ENCODE results near the gene EP400. TPM values are rescaled to one million over a fixed set of nuclear protein-coding genes. Genes with fewer than 3 reads are reported as not detected.
"Not testable (repeated sequence)": the region's sequence is repeated elsewhere in the genome, so short reads cannot be mapped to it uniquely, and the experiment has no call there.

The EP400 gene
- total RNA-seq, 1 donor from 2014 or later, result 59.7 TPM

DNA sequence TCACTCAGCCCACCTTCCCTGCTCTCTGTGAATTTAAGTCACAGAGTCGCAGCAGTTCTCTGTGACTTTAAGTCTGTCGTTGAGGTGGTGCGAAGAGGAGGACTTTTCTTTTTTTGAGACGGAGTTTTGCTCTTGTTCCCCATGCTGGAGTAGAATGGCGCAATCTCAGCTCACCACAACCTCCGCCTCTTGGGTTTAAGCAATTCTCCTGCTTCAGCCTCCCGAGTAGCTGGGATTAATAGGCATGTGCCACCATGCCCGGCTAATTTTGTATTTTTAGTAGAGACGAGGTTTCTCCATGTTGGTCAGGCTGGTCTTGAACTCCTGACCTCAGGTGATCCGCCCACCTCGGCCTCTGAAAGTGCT lies 35.8 kb downstream of the EP400 start:
- intact Hi-C loops (cut with micrococcal nuclease), result not testable (repeated sequence)

DNA sequence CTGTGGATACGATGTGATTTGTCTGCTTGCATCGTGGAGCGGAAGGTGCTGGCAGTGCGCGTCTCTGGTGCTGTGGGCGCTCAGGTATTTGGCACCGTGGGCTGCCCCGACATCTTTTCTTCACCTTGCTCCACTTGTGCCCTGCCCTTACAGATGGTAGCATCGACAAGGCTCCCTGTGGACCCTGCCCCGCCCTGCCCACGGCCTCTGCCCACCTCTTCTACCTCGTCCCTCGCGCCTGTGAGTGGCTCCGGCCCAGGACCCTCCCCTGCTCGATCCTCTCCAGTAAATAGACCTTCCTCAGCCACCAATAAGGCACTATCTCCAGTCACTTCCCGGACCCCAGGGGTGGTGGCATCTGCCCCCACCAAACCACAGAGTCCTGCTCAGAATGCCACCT lies 36.6 kb downstream of the EP400 start:
- intact Hi-C loops (cut with micrococcal nuclease), result no loop called here

DNA sequence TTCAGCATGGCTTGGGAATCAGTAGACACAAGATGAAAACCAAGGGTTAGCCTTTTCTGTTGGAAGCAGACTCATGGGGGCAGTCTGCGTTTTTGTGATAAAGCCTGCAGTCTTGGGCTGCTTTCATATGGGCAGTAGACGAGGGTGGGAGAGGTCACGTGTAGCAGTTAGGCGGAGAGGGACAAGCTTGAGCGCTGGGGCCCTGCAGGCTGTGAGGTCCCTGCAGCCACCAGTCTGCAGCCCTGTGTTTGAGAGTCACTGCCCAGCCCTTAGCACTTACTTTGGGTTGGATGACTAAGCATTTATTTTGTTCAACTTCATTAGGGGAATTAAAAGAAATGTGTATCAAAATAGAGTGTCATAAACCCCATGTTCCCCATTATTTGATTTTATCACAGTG lies 37.2 kb downstream of the EP400 start:
- intact Hi-C loops (cut with micrococcal nuclease), result no loop called here

DNA sequence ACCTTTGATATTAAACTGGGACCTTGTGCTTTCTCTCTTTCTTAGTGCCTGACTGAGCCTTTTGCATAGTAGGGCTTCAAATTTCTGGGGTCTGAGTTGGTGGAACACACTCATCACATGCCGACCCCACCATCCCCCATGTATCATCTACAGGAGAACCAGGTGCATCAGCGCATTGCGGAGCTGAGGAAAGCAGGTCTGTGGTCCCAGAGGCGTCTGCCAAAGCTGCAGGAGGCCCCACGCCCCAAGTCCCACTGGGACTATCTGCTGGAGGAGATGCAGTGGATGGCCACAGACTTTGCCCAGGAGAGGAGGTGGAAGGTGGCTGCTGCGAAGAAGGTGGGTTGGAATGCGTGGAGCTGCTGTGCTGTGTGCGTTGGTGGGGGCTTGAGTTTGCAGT lies 37.8 kb downstream of the EP400 start:
- intact Hi-C loops (cut with micrococcal nuclease), result no loop called here

DNA sequence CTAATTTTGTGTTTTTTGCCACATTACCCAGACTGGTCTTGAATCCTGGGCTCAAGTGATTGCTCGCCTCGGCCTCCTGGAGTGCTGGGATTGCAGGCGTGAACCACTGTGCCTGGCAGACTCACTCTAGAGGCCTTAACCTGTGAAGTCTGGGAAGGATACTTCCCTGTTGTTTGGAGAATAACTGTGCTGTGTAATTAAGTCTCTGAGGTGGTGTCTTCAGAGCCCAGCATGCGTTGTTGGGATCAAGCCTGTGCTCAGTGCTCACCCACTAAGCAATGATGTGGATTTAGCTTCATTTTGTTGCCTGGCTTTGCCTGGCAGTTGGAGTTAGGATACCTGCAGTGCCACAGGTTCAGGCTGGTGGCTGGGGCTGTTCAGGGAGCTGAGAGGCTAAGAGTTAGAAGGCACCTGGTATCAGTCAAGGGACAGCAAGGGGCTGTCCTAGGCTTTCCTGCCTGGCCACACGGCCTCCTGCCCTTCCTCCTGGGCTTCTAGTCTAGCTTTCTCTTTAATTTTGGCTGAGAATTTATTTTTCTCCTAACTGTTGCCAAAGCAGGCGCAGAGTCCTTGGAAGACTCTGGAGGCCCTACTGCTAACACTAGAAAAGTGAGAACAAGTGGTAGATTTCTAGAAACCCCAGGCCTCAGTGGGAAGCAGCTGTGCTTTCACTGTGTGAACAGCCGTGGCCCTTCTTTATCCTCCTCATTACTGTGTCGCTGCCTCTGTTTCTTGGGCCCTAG lies 38.5 kb downstream of the EP400 start:
- intact Hi-C loops (cut with micrococcal nuclease), result no loop called here

DNA sequence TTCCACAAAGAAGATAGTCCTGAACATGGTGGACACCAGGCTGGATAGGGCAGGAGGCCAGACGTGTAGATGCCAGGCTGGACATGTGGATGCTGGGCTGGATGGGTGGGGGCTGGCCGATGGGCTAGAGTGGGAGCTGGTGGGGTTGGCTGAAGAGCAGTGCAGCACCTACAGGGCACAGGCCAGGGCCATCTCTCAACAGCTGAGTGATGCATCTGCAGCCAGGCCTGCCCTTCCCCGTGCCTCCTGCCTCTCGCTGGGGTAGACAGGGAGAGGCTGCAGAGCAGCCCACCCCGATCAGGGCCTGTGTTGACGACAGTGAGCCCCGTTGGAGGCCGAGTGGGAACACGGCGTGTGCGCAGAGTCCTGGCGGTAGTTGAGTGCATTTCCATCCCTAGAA lies 39.3 kb downstream of the EP400 start:
- intact Hi-C loops (cut with micrococcal nuclease), result no loop called here

DNA sequence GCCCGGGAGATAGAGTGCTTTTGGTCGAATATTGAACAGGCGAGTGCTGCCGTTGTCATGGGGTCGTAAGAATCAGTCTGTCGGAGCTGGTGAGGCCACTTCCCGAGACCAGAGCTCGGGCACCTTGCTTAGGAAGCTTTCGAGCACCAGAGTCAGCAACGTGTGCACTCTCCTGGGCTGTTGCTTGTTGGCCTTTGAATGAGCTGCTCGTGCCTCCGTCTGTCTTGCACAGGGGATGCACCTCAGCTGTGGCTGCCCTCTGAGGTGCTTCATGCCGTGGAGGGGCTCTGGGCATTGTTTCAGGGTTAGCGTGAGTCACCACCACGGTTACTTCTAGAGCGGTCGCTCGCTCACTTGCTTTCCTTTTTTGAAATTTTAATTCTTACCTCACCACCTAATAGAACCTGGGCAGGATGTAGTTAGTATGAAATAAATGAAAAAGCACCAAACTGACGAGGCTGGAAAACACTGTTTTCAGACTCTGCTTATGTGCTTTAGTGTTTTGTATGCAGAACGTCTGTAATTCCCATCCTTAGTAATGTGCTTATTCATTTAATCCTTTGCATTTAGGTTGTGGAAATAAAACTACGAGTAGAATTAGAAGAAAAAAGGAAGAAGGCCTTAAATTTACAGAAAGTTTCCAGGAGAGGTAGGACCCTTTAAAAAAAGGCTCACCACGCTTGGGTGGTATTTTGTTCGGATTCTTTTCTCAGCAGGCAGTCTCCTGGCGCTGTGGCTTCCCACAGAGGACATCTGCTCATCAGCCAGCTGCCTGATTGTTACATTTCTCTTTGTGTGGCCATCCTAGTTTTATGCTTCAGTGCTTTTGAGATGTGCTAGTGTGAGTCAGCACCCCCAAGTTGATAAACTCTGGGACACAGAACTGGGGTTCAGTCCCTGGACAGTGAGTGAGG lies 40.6 kb downstream of the EP400 start:
- intact Hi-C loops (cut with micrococcal nuclease), result no loop called here

DNA sequence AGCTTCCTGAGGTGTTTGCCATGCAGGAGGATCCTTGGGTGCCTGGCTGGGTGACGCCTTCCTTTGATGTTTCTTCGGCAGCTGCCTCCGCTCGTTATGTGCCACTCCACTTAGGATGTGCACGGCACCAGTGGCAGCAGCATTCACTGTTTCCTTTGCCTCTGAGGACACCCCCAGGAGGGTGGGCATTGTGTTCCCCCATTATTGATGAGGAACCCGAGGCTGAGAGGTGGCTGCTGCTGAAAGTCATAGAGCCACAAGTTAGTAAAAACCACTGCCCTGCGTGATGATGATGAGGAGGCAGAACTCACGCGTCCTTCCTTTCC lies 41.2 kb downstream of the EP400 start:
- intact Hi-C loops (cut with micrococcal nuclease), result no loop called here

DNA sequence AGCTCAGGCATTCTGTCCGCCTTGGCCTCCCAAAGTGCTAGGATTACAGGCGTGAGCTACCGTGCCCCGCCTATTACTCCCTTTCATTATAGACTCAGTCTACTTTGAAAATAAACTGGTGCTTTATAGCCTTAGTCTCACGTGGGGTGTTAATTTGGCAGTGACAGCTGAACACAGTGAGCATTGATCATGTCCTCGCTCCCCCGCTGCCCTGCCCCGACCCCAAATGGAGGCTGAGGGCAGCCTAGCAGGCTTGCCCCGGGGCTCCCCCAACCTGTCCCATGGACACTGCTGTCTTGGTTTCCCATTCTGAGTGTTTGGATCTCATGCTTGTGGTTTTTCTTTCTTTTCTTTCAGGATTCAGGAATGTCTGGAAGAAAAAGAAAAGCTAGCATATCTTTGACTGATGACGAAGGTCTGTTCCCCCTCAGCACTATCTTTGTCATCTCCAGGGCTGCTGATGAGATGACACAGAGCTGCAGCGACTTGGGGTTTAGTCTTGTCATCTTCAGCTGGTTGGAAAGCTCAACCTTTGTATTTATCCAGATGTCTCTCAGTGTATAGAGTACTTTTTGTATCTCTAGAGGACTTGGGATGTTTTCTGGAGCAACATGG lies 42.2 kb downstream of the EP400 start:
- intact Hi-C loops (cut with micrococcal nuclease), result no loop called here

DNA sequence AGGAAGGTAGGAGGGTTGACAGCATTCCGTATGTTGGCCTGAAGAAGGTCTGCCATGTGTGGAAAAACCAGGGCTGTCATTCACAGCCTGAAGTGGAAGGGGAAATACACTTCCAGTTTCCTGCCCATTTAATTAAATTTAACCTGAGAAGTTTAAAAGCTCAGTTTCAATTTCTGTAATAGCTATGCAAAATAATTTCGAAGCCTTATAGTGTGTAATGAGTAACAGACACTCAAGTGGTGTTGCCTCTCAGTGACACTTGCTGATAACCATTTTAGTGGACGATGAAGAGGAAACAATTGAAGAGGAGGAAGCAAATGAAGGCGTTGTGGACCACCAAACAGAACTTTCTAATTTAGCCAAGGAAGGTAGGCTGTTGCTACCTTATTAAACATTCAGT lies 44.8 kb downstream of the EP400 start:
- intact Hi-C loops (cut with micrococcal nuclease), result no loop called here

DNA sequence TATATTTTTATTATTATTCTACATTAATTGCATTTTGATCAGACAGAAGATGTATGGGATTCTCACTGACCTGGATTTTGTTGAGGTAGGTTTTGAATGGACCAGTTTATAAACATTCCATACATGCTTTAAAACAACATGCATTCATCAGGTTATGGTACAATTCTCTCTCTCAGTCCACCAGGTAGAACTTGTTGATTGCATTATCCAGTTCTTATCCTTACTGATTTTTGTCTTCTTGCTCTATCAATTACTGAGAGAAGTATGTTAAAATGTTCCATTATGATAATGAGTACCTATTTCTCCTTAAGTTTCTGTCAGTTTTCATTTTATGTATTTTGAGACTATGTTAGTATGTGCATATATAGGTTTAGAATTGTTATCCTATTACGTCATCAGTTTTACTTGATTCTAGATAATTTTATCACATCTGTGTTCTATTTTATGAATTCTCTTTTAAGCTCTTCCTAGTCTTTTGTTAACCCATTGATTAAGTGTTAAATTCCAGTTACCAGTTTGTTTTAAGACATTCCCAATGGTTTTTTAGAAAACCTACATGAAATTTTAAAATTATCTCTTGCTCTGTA lies 50.6 kb downstream of the EP400 start:
- intact Hi-C loops (cut with micrococcal nuclease), result no loop called here

DNA sequence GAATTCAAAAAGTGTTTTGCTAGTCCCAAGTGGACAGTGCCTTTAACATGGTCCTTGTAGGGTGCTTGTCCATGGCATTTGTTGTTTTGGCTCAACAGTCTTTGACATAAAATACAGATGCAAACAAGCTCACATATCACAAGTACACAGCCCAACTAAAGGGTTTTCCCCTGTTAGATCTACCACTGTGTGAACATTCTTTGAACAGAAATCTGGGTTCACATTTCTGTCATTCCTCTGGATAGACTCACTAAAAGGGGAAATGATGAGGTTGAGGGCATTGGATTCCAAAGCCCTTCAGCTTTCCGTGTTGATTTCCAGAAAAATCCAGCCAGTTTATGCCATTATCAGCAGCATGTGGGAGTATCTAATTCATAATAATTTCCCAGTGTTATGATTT lies 54.1 kb downstream of the EP400 start:
- intact Hi-C loops (cut with micrococcal nuclease), result no loop called here

DNA sequence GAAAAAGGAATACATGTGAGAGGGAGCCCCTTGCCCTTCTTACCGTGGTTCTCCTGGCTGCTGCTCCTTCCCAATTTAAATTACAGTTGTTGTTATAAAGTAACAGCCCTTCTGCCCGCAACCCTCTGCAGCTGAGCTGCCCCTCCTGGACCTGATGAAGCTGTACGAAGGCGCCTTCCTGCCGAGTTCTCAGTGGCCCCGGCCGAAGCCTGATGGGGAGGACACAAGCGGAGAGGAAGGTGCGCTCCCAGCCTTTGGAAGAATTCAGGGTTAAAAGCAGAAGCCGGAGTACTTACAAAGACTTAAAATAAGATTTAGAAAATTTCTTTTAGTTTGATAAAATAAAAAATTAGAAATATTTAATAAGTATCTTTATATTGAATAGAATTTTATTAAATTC lies 55.2 kb downstream of the EP400 start:
- intact Hi-C loops (cut with micrococcal nuclease), result no loop called here

DNA sequence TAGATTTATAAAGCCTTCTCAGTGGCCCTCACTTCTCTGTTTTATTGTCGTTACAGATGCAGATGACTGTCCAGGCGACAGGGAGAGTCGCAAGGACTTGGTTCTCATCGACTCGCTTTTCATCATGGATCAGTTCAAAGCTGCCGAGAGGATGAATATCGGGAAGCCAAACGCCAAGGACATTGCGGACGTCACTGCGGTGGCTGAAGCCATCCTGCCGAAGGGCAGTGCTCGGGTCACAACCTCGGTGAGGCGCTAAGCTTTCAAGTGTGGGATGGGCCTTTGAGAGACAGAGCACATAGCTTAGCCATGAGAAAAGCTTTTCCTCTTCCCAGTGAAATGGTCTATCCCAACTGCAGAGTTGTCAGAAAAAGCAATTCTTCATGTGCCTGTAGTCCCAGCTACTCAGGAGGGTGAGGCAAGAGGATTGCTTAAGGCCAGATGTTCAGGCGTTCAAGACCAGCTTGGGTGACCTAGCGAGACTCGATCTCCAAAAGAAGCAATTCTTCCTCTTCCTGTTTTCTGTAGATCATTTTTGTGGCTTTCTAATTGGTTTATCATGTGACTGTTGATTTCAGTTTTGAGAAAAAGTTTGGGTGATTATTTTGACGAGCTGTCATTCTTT lies 56.4 kb downstream of the EP400 start:
- intact Hi-C loops (cut with micrococcal nuclease), result no loop called here

DNA sequence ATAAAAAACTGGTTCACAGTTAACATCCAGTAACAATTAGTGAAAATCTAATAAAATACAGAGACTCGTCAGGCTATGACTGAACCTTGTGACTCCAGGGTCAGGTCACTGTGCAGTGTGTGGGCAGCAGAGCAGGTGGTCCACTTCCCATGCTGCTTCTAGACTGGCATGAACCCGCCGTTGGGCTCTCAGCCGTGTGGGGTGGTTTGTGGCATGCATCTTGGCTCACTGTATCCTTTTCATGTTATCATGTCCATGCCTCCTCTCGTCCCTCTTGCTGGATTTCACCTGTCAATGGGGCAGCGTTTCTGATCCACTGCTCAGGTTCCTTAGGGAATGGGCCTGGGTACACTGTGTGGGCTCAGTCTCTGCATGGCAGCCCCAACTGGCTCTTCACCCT lies 57.3 kb downstream of the EP400 start:
- intact Hi-C loops (cut with micrococcal nuclease), result no loop called here

DNA sequence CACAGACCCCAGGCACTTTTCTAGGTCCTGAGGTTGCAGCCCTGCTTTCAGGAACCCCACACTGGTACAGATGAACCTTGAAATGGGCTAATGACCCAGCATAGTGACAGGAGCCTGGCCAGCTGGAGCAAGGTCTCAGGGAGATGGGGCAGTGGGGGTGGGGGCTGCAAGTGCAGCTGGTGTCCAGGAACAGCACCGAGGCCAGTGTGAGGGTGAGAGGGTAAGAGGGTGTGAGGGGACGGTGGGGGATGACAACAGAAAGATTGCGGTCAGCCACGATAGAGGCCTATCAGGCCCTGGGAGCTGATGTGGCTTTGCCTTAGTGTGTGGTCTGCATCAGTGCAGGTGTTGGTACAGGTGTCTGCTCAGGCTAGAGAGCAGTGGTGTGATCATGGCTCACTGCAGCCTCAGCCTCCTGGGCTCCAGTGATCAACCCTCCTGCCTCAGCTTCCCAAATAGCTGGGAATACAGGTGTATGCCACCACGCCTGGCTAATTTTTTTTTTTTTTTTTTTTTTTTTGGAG lies 59.7 kb downstream of the EP400 start:
- intact Hi-C loops (cut with micrococcal nuclease), result no loop called here

DNA sequence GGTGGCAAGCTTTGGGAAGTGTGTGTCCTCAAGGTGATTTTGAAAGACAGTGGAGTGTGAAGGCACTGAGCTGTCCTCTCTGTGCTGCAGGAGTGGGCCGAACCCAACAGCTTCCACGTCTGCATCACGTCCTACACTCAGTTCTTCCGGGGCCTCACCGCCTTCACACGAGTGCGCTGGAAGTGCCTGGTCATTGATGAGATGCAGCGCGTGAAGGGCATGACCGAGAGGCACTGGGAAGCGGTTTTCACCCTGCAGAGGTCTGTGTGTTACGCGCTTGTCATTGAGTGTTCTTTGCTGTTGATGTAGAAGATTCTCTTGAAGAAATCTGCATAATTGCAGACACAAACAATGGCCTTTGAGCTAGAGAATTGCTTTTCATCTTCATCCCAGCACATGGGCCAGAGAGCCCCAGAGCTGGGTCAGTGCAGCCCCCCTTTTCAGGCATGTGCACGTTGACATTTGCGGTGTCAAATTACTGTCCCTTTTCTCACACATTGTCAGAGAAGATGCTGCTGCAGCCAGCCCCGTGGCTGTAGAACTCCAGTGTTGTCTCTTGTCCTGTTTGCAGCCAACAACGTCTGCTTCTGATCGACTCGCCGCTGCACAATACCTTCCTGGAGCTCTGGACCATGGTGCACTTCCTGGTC lies 63.3 kb downstream of the EP400 start:
- intact Hi-C loops (cut with micrococcal nuclease), result no loop called here

DNA sequence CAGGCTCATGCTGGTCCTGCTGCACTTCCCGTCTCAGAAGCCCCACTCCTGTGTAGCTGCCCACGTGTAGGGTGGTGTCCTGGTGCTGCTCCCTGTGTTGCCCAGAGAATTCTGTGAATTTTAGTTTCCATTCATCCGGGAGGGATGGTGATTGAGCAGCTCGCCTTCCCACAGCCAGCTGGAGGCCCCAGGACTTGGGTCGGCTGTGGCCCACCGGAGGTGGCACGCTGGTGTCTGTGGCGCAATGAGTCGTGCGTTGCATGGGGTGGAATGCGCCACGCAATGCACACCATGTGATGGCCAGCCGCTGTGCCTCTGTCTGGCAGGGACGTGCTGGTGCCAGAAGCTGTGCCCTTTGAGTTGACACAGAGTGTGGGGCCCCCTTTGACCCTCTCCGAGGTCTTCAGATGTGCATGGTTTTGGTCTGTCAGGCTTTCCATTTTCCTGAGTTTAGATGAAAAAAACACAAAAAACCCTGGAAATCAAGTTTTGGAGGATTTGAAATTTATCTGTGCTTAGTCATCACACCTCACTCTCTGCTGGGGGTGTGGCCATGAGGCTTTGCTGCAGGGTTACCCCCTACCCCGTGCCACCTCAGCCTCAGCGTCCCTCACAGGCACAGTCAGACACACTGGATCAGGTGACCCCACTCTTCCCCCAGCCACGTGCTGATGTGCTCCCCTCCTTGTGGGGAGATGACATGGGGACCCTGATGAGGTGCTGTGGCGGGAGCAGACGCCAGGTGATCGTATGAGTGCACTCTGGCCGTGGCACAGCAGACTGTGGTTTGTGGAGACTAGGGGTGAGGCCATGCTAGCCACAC lies 64.6 kb downstream of the EP400 start:
- intact Hi-C loops (cut with micrococcal nuclease), result no loop called here

DNA sequence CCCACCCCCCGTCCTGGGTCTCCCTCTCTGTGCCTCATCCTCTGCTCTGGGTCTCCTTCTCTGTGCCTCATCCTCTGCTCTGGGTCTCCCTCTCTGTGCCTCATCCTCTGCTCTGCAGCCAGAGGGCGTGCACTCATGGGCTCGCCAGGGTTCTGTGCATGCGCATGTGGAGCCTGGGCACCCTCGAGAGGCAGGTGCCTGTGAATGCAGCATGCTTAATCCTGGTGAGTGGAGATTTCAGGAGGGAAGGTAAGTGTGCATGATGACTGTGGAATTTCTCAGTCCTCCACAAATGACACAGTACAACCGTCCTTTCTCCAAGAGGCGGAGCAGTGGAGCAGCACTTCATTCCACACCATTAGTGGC lies 65.2 kb downstream of the EP400 start:
- intact Hi-C loops (cut with micrococcal nuclease), result no loop called here

All from T-helper 1 cell treated with Interleukin-12 subunit alpha and Interleukin-12 subunit beta and Interleukin-4 antibody, amounts not matched to agents 30 ng/mL and 1 ng/mL, for 36 hours (primary cell).